ENCODE data around the gene DDX10. TPM values are rescaled to one million over a fixed set of nuclear protein-coding genes. Genes with fewer than 3 reads are reported as not detected.

DDX10 gene
- polyA plus RNA-seq, 1 of the 3 experiments (the other 2 are of a cell fraction): 35.8 TPM

GRCh38 chr11:108662700-108663099, 2.2 kb upstream of the DDX10 start:
- WGBS (ENCODE audit: low lambda C conversion rate): 92% methylated on average over 4 of the region's 4 CpGs
- Histone ChIP-seq H3K4me3 (ENCODE audit: low read depth in 2 of 2, low read length in 1 of 2) (no peak overlapping the region), H3F3A (replicated peaks; ENCODE audit: insufficient read depth) (peaks cover 4% of the 10 kb centered on the region), H2AFZ (ENCODE audit: low read depth) (no peak overlapping the region), H3K4me2 (no peak overlapping the region), H3K27ac (ENCODE audit: low read depth in 2 of 2, low read length in 1 of 2) (no peak overlapping the region), H3K36me3 (replicated peaks in 1 of 2; ENCODE audit: control insufficient read depth in 1 of 2, insufficient read depth in 2 of 2, low read length in 1 of 2) (peaks cover 0 to 5% of the 10 kb centered on the region in 2 experiments), H4K20me1 (ENCODE audit: insufficient read depth) (no peaks in the 10 kb centered on the region), H3K4me1 (ENCODE audit: control insufficient read depth in 1 of 2, insufficient read depth in 2 of 2, low read depth in 1 of 2, low read length in 1 of 2) (peaks cover 10 to 12% of the 10 kb centered on the region in 2 experiments; a peak in 2 of 4 replicates), H3K9me3 (no peaks in the 10 kb centered on the region), H3K9me2 (no peaks in the 10 kb centered on the region), H3K9ac (no peak overlapping the region), H3K27me3 (ENCODE audit: insufficient read depth) (no peaks in the 10 kb centered on the region), H3K79me2 (ENCODE audit: insufficient read depth) (peaks cover 28% of the 10 kb centered on the region)
- TF ChIP-seq, protein P1, sequence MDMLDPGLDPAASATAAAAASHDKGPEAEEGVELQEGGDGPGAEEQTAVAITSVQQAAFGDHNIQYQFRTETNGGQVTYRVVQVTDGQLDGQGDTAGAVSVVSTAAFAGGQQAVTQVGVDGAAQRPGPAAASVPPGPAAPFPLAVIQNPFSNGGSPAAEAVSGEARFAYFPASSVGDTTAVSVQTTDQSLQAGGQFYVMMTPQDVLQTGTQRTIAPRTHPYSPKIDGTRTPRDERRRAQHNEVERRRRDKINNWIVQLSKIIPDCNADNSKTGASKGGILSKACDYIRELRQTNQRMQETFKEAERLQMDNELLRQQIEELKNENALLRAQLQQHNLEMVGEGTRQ (IDR thresholded peaks at IDR 0.05; ENCODE audit: borderline replicate concordance, low read depth, low read length): no peak
- TF ChIP-seq USF1 (IDR thresholded peaks at IDR 0.05; ENCODE audit: borderline replicate concordance, low read depth) (no peak), TAF1 (IDR thresholded peaks at IDR 0.05; ENCODE audit: borderline replicate concordance, low read depth, low read length) (no peak)
- ChIA-PET CTCF (interaction anchor here (1.3 kb wide), 1 partner anchor 15 kb away, joined by 3 read pairs; no protein-coding TSS in a partner anchor), POLR2A (no interaction called here)
- DNase-seq: no peak

DNA sequence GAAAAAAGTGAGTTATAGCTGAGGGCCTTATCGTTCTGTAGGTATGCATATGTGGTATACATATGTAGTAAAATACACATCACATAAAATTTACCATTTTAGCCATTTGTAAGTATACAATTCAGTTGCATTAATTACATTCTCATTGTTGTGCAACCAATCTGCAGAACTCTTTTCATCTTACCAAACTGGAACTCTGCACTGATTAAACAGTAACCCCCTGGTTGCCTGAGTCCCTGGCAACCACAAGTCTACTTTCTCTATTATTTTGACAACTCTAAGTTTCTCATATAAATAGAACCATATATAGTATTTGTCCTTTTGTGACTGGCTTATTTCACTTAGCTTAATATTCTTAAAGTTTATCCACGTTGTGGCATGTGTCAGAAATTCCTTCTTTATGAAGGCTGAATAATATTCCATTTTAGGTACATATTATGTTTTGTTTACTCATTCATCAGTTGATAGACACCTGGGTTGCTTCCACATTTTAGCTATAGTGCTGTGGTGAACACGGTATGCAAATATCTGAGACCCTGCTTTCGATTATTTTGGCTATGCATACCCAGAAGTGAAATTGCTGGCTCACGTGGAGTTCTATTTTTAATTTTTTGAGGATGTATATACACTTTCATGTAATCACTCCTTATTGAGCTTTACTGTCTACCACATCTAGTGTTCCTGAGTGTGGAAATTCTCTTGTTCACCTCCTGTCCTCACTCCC, 1.6 kb upstream of the DDX10 start:
- no peak overlapping the region for H3K4me2 ChIP-seq
- peaks cover 0 to 10% of the 10 kb centered on the region in 2 experiments for H3K36me3 ChIP-seq (replicated peaks in 1 of 2; ENCODE audit: control insufficient read depth in 1 of 2, insufficient read depth in 2 of 2, low read length in 1 of 2)
- no peak overlapping the region for H3K4me3 ChIP-seq (ENCODE audit: low read depth in 2 of 2, low read length in 1 of 2)
- peaks cover 10 to 12% of the 10 kb centered on the region in 2 experiments; a peak in 2 of 4 replicates for H3K4me1 ChIP-seq (ENCODE audit: control insufficient read depth in 1 of 2, insufficient read depth in 2 of 2, low read depth in 1 of 2, low read length in 1 of 2)
- DNase-seq: no peak
- H2AFZ ChIP-seq (ENCODE audit: low read depth): no peak overlapping the region
- H3K9me3 ChIP-seq: no peaks in the 10 kb centered on the region
- H3K27ac ChIP-seq (ENCODE audit: low read depth in 2 of 2, low read length in 1 of 2): no peak overlapping the region
- 85% methylated on average over 5 of the region's 5 CpGs for WGBS (ENCODE audit: low lambda C conversion rate)
- H3K27me3 ChIP-seq (ENCODE audit: insufficient read depth): no peaks in the 10 kb centered on the region
- CTCF ChIA-PET: interaction anchor here (1.3 kb wide), 1 partner anchor 16 kb away, joined by 3 read pairs; no protein-coding TSS in a partner anchor
- no peaks in the 10 kb centered on the region for H3K9me2 ChIP-seq
- no peak overlapping the region for H3K9ac ChIP-seq
- no peaks in the 10 kb centered on the region for H3F3A ChIP-seq (replicated peaks; ENCODE audit: insufficient read depth)
- H3K79me2 ChIP-seq (ENCODE audit: insufficient read depth): peaks cover 34% of the 10 kb centered on the region
- H4K20me1 ChIP-seq (ENCODE audit: insufficient read depth): no peaks in the 10 kb centered on the region
- POLR2A ChIA-PET: no interaction called here
- TF ChIP-seq EP300 (IDR thresholded peaks at IDR 0.05; ENCODE audit: borderline replicate concordance in 1 of 2, low read depth in 1 of 2, low read length in 1 of 2) (no peak), GABPA (IDR thresholded peaks at IDR 0.05; ENCODE audit: low read depth) (no peak), ZBTB33 (IDR thresholded peaks at IDR 0.05; ENCODE audit: borderline replicate concordance, low read depth) (no peak), PBX3 (IDR thresholded peaks at IDR 0.05) (no peak), FOSL2 (IDR thresholded peaks at IDR 0.05; ENCODE audit: borderline replicate concordance, low read depth) (no peak), FOXM1 (IDR thresholded peaks at IDR 0.05; ENCODE audit: low read depth) (no peak), IRF3 (IDR thresholded peaks at IDR 0.05; ENCODE audit: low read depth, low read length) (no peak), FOXJ3 (CRISPR knock-in tag; IDR thresholded peaks at IDR 0.05) (no peak), RXRA (IDR thresholded peaks at IDR 0.05; ENCODE audit: borderline replicate concordance, low read depth) (no peak), MEF2A (IDR thresholded peaks at IDR 0.05; ENCODE audit: borderline replicate concordance, low read depth) (no peak), ELF1 (IDR thresholded peaks at IDR 0.05) (no peak), TCF12 (IDR thresholded peaks at IDR 0.05) (no peak), NRF1 (IDR thresholded peaks at IDR 0.05; ENCODE audit: low read depth, low read length) (no peak), TEAD4 (IDR thresholded peaks at IDR 0.05; ENCODE audit: borderline replicate concordance, insufficient read depth) (no peak), RCOR1 (IDR thresholded peaks at IDR 0.05; ENCODE audit: low read length) (no peak)
- TF ChIP-seq, protein P1 (IDR thresholded peaks at IDR 0.05; ENCODE audit: borderline replicate concordance, low read depth, low read length): no peak

Measured in SK-N-SH (cell line).